Neural progenitor cell (in vitro differentiated cells): Measurements from ENCODE around the gene C15orf61. TPM values are rescaled to one million over a fixed set of nuclear protein-coding genes. Genes with fewer than 3 reads are reported as not detected.

ENCODE experiments used
- DNase-seq: peaks from one replicate; pipeline ENCODE4 v3.0.0-alpha.2; 2016; ENCODE audit warnings: low spot score
- H2AFZ ChIP-seq: fragments of 200-600 bp; sonication (generic); replicated peaks from 2 replicates; pipeline ENCODE4 v1.6.1; 2016; ENCODE audit warnings: antibody characterized with exemption
- H3F3A ChIP-seq: fragments of 200-600 bp; sonication (generic); 2 replicates; pipeline ENCODE4 v1.6.1; 2016; ENCODE audit warnings: antibody characterized with exemption, low read depth
- H3K27ac ChIP-seq: fragments of 200-600 bp; sonication (generic); 2 replicates; pipeline ENCODE4 v1.5.1; 2016; ENCODE audit warnings: mild to moderate bottlenecking
- H3K27me3 ChIP-seq: fragments of 200-600 bp; sonication (generic); 2 replicates; pipeline ENCODE4 v1.6.1; 2016; ENCODE audit warnings: mild to moderate bottlenecking, moderate library complexity
- H3K36me3 ChIP-seq: fragments of 200-600 bp; sonication (generic); 2 replicates; pipeline ENCODE4 v1.5.1; 2016
- H3K4me1 ChIP-seq: fragments of 200-600 bp; sonication (generic); 2 replicates; pipeline ENCODE4 v1.6.1; 2016; ENCODE audit warnings: mixed run types
- H3K4me2 ChIP-seq: fragments of 200-600 bp; sonication (generic); 2 replicates; pipeline ENCODE4 v1.6.1; 2016
- H3K4me3 ChIP-seq: fragments of 200-600 bp; sonication (generic); 2 replicates; pipeline ENCODE4 v1.5.1; 2016
- H3K79me2 ChIP-seq: fragments of 200-600 bp; sonication (generic); 2 replicates; pipeline ENCODE4 v1.6.1; 2016; ENCODE audit warnings: low read depth
- H3K9ac ChIP-seq: fragments of 200-600 bp; sonication (generic); 2 replicates; pipeline ENCODE4 v1.6.1; 2016
- H3K9me3 ChIP-seq: fragments of 200-600 bp; sonication (generic); 2 replicates; pipeline ENCODE4 v1.5.1; 2016; ENCODE audit warnings: low read depth
- H4K20me1 ChIP-seq: fragments of 200-600 bp; sonication (generic); 2 replicates; pipeline ENCODE4 v1.6.1; 2016; ENCODE audit warnings: low read depth
- H3K27ac Mint-ChIP-seq: 3 replicates; pipeline ENCODE4 v1.8.0; 2021; ENCODE audit warnings: mixed read lengths
- H3K27me3 Mint-ChIP-seq: 2 replicates; pipeline ENCODE4 v1.8.0; 2022; ENCODE audit warnings: low read depth, mild to moderate bottlenecking, inconsistent platforms, moderate library complexity, mixed read lengths; ENCODE audit not compliant: insufficient read depth
- H3K36me3 Mint-ChIP-seq: 3 replicates; pipeline ENCODE4 v1.8.0; 2021; ENCODE audit warnings: mixed read lengths
- H3K4me1 Mint-ChIP-seq: 3 replicates; pipeline ENCODE4 v1.8.0; 2021; ENCODE audit warnings: mixed read lengths
- H3K4me3 Mint-ChIP-seq: 3 replicates; pipeline ENCODE4 v1.8.0; 2021; ENCODE audit warnings: mild to moderate bottlenecking, moderate library complexity, mixed read lengths
- H3K9me3 Mint-ChIP-seq: 3 replicates; pipeline ENCODE4 v1.8.0; 2020; ENCODE audit warnings: mixed read lengths
- EZH2 ChIP-seq: fragments of 200-600 bp; sonication (generic); IDR thresholded peaks from 2 replicates; pipeline ENCODE4 v1.6.1; 2017; ENCODE audit warnings: antibody characterized with exemption, mild to moderate bottlenecking, moderate library complexity
- EZH2phosphoT487 ChIP-seq: fragments of 200-600 bp; sonication (generic); IDR thresholded peaks from 2 replicates; pipeline ENCODE4 v1.6.1; 2017; ENCODE audit warnings: antibody characterized with exemption
- total RNA-seq: library from RNA; depleted of rRNA; stranded (reverse); fragments of >200 nt; gene quantifications from 2 replicates; pipeline ENCODE4 v1.2.3, GENCODE V29; 2015; ENCODE audit warnings: low replicate concordance
- TF ChIP-seq, protein P1 (sequence below): fragments of 200-600 bp; sonication (generic); IDR thresholded peaks from 2 replicates; pipeline ENCODE4 v1.5.1; 2017; ENCODE audit warnings: antibody characterized with exemption, mild to moderate bottlenecking

The C15orf61 gene
- total RNA-seq, 1 donor from 2014 or later: 3.5 TPM

DNA sequence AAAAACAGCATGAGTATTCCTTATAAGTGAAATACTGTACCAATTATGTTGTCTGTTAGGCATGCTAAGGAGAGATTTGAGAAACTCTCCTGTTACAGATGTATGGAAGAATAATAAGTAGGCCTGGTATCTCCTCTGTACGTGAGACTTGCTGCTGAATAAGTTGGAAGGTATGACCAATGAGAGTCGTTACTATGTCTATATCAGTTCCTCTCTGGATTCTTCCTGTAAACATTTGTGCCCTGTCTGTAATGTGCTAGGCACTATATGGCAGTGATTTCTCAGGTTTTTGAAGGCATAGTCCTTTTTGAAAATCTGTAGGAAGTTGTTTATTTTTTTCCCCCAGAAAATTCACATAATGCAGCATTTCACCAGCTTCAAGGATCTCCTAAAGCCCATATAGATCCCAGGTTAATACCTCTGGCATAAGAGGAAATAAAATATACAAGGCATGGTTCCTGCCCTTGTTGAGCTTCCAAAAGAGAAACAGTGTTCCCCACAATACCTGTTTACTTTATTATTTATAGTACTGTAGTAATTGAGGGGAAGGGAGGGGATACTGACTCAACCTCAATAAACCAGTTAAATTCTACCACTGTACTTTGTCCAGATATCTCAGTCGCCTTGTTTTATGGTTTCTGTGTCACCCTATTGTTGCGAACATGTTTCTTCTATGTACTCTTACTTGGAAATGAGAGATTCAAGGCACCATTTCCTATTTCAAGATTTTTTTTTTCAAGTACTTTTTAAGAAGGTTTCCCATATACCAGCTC is 50.1 kb downstream of the C15orf61 start:
- no peaks in the 10 kb centered on the region for H3K36me3 ChIP-seq
- H3K9me3 Mint-ChIP-seq: no peaks in the 10 kb centered on the region
- H3K4me2 ChIP-seq: no peak overlapping the region
- H2AFZ ChIP-seq: no peak overlapping the region
- no peaks in the 10 kb centered on the region for H3K79me2 ChIP-seq
- peaks cover 16% of the 10 kb centered on the region for H3F3A ChIP-seq
- no peaks in the 10 kb centered on the region for H4K20me1 ChIP-seq
- peaks cover 11% of the 10 kb centered on the region for H3K36me3 Mint-ChIP-seq
- no peaks in the 10 kb centered on the region for H3K9me3 ChIP-seq
- peaks cover 35% of the 10 kb centered on the region for H3K4me1 Mint-ChIP-seq
- DNase-seq: no peak
- no peak overlapping the region for H3K9ac ChIP-seq
- H3K27ac ChIP-seq: no peak overlapping the region
- no peak overlapping the region for H3K27ac Mint-ChIP-seq
- no peaks in the 10 kb centered on the region for H3K27me3 ChIP-seq
- H3K4me3 Mint-ChIP-seq: no peak overlapping the region
- TF ChIP-seq, protein P1, sequence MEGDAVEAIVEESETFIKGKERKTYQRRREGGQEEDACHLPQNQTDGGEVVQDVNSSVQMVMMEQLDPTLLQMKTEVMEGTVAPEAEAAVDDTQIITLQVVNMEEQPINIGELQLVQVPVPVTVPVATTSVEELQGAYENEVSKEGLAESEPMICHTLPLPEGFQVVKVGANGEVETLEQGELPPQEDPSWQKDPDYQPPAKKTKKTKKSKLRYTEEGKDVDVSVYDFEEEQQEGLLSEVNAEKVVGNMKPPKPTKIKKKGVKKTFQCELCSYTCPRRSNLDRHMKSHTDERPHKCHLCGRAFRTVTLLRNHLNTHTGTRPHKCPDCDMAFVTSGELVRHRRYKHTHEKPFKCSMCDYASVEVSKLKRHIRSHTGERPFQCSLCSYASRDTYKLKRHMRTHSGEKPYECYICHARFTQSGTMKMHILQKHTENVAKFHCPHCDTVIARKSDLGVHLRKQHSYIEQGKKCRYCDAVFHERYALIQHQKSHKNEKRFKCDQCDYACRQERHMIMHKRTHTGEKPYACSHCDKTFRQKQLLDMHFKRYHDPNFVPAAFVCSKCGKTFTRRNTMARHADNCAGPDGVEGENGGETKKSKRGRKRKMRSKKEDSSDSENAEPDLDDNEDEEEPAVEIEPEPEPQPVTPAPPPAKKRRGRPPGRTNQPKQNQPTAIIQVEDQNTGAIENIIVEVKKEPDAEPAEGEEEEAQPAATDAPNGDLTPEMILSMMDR: no peak
- TF ChIP-seq EZH2phosphoT487: no peak
- TF ChIP-seq EZH2: no peak
- no peak overlapping the region for H3K4me3 ChIP-seq
- H3K4me1 ChIP-seq: peaks cover 16% of the 10 kb centered on the region
- no peaks in the 10 kb centered on the region for H3K27me3 Mint-ChIP-seq

GRCh38 chr15:67571648-67572415 is 50.9 kb downstream of the C15orf61 start:
- H3K36me3 ChIP-seq: no peaks in the 10 kb centered on the region
- H4K20me1 ChIP-seq: no peaks in the 10 kb centered on the region
- no peak for TF ChIP-seq EZH2phosphoT487
- no peak for TF ChIP-seq EZH2
- TF ChIP-seq, protein P1: no peak
- Mint-ChIP-seq H3K27me3 (no peaks in the 10 kb centered on the region), H3K4me3 (no peak overlapping the region), H3K4me1 (peaks cover 35% of the 10 kb centered on the region), H3K27ac (no peak overlapping the region), H3K9me3 (no peaks in the 10 kb centered on the region), H3K36me3 (peaks cover 11% of the 10 kb centered on the region)
- no peak for DNase-seq
- no peak overlapping the region for H3K4me3 ChIP-seq
- H3F3A ChIP-seq: peaks cover 16% of the 10 kb centered on the region
- no peak overlapping the region for H3K9ac ChIP-seq
- no peaks in the 10 kb centered on the region for H3K9me3 ChIP-seq
- H3K4me2 ChIP-seq: no peak overlapping the region
- no peaks in the 10 kb centered on the region for H3K27me3 ChIP-seq
- H3K79me2 ChIP-seq: no peaks in the 10 kb centered on the region
- H2AFZ ChIP-seq: no peak overlapping the region
- H3K27ac ChIP-seq: no peak overlapping the region
- peaks cover 16% of the 10 kb centered on the region for H3K4me1 ChIP-seq

DNA sequence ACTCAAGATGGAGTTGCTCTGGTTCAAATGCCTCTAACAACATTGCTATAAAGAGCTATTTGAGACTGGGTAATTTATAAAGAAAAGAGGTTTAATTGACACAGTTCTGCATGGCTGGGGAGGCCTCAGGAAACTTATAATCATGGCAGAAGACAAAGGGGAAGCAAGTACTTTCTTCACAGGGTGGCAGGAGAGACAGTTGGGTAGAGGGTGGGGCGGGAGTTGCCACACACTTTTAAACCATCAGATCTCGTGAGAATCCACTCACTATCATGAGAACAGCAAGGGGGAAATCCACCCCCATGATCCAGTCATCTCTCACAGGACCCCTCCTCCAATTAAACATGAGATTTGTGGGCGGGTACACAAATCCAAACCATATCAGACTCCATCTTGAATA is 52.3 kb downstream of the C15orf61 start:
- Histone ChIP-seq H3K27me3 (no peaks in the 10 kb centered on the region), H3K79me2 (no peaks in the 10 kb centered on the region), H3K9ac (no peak overlapping the region), H3K4me1 (peaks cover 16% of the 10 kb centered on the region), H3K4me3 (no peak overlapping the region), H3K4me2 (no peak overlapping the region), H2AFZ (no peak overlapping the region), H3K9me3 (no peaks in the 10 kb centered on the region), H3K27ac (no peak overlapping the region), H3K36me3 (no peaks in the 10 kb centered on the region), H4K20me1 (no peaks in the 10 kb centered on the region), H3F3A (peaks cover 16% of the 10 kb centered on the region)
- DNase-seq: no peak
- H3K27ac Mint-ChIP-seq: no peak overlapping the region
- no peaks in the 10 kb centered on the region for H3K9me3 Mint-ChIP-seq
- TF ChIP-seq EZH2: no peak
- TF ChIP-seq EZH2phosphoT487: no peak
- TF ChIP-seq, protein P1: no peak
- peaks cover 30% of the 10 kb centered on the region for H3K4me1 Mint-ChIP-seq
- H3K4me3 Mint-ChIP-seq: no peak overlapping the region
- H3K27me3 Mint-ChIP-seq: no peaks in the 10 kb centered on the region
- H3K36me3 Mint-ChIP-seq: peaks cover 6% of the 10 kb centered on the region
